ENCODE measurements around the gene LGSN.
"Not testable (repeated sequence)": the region's sequence is repeated elsewhere in the genome, so short reads cannot be mapped to it uniquely, and the experiment has no call there.

LGSN gene

DNA sequence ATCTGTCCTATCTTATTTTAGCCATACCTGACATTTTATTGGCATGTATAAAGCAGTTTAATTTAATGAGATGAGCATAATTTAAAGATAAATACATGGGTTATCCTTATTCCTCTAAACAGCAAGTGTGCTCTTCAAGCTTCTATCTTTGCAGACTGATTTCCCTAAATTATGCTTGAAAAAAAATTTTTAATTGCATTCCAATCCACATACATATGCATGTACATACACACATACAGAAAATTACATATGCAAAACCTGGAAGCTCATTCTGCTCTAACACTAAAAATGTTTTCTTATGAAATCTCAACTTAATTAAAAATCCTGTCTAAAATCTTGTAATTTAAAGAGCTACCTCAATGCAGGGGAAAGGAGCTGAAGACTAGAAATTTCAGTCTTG lies 73.2 kb downstream of the LGSN start:
- no peak for DNase-seq (ENCODE audit: insufficient read length, low spot score)
- FAIRE-seq, result no peak

DNA sequence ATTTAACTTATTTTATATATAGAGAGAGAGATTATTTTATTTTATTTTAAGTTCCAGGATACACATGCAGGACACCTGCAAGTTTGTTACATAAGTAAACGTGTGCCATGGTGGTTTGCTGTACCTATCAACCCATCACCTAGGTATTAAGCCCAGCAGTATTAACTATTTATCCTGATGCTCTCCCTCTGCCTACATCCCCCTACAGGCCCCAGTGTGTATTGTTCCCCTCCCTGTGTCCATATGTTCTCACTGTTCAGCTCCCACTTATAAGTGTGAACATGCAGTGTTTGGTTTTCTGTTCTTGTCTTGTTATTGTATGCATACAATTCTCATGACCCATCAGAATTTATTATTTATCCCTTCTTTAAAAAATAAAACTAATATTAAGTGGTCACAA lies 73.9 kb downstream of the LGSN start:
- no peak for DNase-seq (ENCODE audit: insufficient read length, low spot score)

DNA sequence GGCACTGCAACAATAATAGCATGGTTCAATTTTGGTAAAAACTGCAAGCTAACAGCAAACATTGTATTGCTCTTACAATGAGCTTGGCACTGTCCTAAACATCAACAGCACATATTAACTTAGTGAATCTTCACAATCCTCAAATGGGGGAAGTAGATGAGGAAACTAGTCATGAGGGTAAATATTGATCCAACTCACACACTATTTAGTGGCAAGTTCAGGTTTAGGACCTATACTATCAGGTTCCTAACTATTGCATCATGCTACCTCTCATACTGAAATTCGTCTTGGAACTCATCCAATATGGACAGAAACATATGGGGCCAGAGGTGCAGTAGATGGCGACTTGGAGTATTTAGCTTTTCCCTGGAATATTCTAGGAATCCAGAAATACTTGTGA lies 74.4 kb downstream of the LGSN start:
- no peak for DNase-seq (ENCODE audit: insufficient read length, low spot score)
- no peak for FAIRE-seq

More for the DNA sequence above, 73.9 kb downstream of the LGSN start:
- no peak for FAIRE-seq

DNA sequence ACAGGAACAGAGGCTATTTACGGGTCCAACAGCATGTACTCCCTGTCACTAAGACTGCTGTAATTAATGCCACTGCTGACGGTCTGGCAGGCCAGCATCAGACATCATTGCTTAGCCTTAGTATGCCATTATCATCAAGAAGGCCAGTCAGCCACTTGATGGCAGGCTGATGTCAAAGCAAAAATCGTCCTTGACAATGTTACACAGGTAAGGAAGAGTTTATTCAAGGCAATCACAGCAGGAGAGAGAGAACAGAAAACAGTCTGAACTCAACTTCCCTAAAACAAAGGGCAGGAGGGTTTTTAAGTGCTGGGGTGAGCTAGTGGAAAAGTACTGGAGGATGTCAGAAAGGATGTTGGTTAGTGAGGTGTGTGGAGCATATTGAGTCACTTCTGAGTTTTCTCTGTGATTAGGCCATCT lies 83.4 kb downstream of the LGSN start:
- no peak for FAIRE-seq
- DNase-seq (ENCODE audit: insufficient read length, low spot score), result no peak

DNA sequence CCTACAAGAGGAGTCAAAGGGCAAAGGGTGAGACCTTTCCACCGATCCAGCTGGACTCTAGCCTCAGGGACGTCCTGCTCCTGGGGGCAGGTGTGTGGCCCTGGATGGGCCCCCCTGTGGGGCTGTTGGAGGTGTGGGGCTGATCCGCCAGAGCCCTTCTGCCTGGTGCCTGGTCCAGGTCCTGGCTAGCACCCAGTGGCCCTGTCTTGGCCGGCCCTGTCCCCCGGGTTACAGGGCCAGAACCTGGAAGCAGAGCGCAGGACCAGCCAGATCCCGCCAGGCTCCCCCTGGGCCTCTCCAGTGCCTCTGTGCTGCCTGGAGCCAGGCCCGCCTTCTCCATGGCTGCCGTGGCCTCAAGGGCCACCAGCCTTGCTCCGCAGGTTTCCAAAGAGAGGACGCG lies 89.3 kb downstream of the LGSN start:
- DNase-seq (ENCODE audit: insufficient read length, low spot score); FAIRE-seq: not testable (repeated sequence)

DNA sequence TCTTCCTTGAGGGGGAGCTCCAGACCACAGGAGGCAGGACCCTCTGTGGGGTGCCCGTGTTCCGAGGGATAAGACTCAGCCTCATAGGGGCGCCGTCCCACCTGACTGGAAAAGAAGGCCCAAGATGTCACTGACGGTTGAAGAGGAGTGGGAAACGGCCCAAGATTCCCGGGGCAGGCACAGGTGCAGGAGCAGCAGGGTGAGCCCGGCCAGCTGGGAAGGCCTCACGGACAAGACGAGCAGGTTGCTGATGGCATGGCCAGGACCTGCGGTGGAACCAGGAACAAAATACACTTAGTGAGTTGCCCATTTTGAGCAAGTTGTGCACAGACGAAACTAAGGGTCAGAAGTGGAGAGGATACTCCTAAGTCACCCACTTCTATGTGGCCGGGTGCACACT lies 89.8 kb downstream of the LGSN start:
- not testable (repeated sequence) for FAIRE-seq

DNA sequence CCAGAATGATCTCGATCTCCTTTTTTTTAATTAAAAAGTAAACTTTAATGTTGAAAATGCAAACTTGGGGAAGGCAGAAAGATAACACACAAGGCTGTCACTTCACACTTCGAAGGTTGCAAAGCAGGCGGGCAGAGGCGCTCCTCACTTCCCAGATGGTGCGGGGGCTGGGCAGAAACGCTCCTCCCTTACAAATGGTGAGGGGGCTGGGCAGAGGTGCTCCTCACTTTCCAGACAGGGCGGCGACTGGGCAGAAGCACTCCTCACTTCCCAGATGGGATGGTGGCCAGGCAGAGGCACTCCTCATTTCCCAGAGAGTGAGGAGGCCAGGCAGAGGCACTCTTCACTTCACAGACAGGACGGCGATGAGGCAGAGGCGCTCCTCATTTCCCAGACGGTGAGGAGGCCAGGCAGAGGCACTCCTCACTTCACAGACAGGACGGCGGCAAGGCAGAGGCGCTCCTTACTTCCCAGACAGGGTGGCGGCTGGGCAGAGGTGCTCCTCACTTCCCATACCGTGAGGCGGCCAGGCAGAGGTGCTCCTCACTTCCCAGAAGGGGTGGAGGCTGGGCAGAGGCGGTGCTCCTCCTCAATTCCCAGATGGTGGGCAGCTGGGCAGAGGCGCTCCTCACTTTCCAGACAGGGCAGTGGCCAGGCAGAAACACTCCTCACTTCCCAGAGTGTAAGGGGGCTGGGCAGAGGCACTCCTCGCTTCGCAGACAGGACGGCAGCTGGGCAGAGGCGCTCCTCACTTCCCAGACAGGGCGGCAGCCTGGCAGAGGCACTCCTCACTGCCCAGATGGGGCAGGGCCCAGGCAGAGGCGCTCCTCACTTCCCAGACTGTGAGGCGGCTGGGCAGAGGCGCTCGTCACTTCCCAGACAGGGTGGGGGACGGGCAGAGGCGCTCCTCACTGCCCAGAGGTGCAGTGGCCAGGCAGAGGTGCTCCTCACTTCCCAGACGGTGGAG lies 91.6 kb downstream of the LGSN start:
- DNase-seq (ENCODE audit: insufficient read length, low spot score); FAIRE-seq: not testable (repeated sequence)

More for the DNA sequence above, 89.8 kb downstream of the LGSN start:
- not testable (repeated sequence) for DNase-seq (ENCODE audit: insufficient read length, low spot score)

DNA sequence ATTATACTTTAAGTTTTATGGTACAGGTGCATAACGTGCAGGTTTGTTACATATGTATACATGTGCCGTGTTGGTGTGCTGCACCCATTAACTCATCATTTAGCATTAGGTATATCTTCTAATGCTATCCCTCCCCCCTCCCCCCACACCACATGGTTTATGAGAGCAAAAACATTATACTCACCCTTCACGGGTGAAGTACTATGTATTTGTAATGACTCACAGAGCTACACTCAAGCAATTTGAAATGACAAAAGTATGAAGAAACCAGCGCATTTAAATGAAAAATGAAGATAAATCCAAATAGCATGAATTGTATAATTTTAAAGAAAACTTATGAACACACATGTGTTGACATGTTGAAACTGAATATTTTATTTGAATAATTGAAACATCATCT lies 93.8 kb downstream of the LGSN start:
- FAIRE-seq; DNase-seq (ENCODE audit: insufficient read length, low spot score): not testable (repeated sequence)
